HG02623 (cell line): Measurements from ENCODE around the gene FANCM.
"Not testable (repeated sequence)": the region's sequence is repeated elsewhere in the genome, so short reads cannot be mapped to it uniquely, and the experiment has no call there.

Source experiments
- ATAC-seq: cut with Tn5 transposase; IDR thresholded peaks from one replicate; pipeline ENCODE4 v1.9.1; 2021; ENCODE audit warnings: moderate library complexity; ENCODE audit not compliant: unreplicated experiment

FANCM gene

DNA sequence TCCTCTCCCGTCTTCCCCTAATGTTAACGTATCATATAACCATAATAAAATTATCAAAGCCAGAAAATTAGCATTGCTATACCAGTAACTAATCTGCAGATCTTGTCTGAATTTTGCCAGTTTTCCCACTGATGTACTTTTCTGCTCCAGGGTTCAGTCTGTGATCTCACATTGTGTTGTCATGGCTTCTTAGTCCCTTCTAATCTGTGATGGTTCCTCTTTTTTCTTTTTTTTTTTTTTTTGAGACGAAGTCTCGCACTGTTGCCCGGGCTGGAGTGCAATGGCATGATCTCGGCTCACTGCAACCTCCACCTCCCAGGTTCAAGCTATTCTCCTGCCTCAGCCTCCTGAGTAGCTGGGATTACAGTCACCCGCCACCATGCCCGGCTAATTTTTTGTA, 6.4 kb downstream of the FANCM start:
- not testable (repeated sequence) for ATAC-seq

DNA sequence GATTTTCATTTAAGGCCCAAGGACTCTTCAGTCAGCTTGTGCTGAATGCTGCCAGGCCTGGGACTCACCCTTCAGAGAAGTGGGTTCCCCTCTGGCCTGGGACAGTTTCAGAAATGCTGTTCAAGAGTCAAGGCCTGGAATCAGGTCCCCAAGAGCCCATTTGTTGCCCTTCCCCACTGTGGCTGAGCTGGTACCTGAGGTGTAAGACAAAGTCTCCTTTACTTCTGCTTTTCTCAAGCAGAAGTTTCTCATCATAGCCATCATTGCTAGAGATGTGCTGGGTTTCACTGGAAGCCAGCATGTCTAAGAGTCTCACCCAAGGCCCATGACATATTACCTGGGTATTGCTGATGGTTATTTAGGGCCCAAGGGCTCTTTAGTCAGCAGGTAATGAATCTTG, 8.9 kb downstream of the FANCM start:
- no peak for ATAC-seq

DNA sequence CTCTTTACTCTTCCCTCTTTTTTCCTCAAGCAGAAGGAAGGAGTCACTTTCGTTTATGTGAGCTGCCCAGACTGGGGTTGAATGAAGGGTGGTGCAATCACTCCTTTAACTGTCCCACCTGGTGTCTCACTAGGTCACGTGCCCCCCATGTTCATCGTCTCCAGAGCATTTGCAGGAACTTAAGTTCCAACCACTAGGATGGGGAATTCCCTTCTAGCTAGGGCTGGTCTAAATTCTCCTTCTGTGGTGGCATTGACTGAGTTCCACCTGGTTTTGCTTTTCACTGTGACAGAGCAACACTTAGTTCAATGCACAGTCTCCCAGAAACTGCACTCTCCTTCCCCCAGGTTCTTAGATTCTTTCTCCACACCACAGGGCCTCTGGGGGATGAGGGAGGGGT, 9.5 kb downstream of the FANCM start:
- peak; percentile 59 for ATAC-seq

DNA sequence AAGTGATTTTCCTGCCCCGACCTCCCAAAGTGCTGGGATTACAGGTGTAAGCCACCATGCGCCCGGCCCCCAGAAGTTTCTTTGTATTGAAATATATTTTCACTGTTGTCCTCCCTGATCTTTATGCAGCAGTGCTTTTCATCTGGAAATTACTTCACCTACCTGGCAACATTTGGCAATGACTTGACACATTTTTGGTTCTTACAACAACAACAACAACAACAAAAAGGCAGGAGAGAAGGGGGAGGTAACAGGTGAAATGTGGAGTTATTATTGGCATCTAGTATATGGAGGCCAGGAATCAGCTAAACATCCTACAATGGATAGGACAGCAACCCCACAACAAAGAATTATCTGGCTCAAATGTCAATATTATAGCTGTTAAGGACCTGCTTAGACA, 13.9 kb downstream of the FANCM start:
- ATAC-seq: no peak

DNA sequence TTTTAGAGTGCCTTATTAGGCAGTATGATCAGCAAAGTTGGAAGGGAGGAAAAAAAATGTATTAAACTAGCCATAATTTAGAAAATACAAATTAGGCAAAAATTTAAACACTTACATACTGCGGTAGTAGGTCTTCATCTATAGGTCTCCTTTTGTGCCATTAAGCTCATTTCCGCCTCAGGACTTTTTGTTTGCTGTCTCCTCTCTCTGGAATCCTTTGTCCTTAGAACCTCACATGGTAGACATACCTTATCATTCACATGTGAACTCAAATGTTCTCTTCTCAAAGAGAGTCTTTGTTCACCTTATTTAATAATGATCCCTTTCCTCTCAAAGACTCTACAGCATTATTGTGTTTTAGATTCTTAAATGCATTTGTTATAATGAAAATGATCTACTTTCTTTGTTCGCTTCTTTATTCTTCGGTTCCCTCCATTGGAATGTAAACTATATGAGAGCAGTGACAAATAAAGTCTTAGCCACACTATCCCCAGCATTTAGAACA, 14.7 kb downstream of the FANCM start:
- ATAC-seq: no peak

DNA sequence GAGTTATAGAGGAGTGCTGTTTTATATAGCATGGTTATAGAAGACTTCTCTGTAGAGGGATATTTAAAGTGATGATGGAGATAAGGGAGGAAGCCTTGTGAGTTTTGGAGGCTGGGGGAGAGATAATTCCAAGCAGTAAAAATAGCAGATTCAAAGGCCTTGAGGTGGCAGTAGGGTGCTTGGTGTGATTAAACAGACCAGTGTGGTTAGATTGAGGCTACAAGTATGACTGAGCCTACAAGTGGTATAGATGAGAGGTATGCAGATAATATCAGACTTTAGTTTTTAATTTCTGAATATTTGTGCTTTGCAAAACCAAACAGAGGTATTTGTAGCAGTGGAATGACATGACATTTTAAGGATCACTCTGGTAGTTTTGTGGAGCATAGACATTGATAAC, 20.3 kb downstream of the FANCM start:
- no peak for ATAC-seq

DNA sequence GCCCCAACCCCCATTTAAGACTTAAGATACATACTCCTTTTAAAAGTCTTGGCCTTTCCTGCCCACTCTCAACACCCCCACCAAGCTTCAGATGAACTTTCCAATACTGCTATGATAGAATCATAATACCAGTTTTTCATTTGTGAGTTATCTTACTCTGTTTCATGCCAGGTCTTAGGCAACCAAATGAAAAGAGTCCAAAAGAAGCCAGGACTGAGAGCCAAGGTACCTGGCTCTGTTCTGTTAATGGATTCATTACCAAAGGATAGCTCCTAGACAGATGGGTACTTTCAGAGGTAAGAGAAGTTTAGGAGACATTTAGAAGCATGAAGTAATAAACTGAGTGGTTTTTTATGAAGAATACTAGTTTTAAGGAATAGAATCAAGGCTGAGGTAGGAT, 34.2 kb downstream of the FANCM start:
- ATAC-seq: no peak

DNA sequence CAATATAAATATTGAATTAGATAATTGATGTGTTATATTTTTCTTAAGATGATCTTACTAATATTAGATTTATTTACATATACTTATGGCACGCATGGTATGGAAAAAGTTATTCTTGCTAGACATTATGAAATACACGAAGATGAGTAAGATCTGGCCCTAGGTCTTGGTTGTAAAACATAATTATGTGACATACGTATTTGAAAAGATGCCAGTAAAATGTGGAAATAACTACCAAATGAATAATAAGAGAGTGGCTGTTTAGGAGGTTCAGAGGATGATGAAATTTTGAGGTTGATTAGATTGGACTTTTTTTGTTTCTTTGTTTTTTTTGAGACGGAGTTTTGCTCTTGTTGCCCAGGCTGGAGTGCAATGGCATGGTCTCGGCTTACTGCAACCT, 41.3 kb downstream of the FANCM start:
- ATAC-seq: no peak

DNA sequence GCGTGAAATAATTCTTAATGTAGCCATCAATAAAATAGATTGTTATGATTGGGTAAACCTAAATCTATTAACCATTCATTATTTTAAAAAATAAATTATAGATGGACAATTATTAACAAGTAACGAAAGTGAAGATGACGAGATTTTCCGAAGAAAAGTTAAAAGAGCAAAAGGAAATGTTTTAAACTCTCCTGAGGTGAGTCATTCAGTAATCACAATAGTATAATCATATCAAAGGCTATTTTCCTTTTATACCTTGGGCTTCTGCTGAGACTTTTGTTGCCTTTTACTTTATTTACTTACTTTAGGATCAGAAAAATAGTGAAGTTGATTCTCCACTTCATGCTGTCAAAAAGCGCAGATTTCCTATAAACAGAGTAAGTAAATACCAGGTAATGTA, 45.6 kb downstream of the FANCM start:
- no peak for ATAC-seq

DNA sequence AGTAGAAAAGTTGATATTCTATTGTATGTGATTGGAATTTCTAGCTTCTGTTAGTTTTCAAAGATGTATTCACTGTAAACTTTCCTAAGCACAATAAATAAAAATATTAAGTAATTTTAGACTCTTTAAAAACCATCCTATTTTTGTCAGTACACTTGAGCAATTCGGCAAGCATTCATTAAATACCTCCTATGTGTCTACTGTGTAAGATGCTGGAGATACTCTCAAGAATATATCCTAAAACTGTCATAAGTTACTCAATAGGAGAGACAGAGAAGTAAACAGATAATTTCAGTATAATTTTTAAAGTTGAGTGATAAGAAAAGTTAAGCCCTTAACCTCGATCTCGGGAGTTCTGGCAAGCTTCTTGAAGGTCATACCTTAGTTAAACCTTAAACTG, 46.1 kb downstream of the FANCM start:
- no peak for ATAC-seq

DNA sequence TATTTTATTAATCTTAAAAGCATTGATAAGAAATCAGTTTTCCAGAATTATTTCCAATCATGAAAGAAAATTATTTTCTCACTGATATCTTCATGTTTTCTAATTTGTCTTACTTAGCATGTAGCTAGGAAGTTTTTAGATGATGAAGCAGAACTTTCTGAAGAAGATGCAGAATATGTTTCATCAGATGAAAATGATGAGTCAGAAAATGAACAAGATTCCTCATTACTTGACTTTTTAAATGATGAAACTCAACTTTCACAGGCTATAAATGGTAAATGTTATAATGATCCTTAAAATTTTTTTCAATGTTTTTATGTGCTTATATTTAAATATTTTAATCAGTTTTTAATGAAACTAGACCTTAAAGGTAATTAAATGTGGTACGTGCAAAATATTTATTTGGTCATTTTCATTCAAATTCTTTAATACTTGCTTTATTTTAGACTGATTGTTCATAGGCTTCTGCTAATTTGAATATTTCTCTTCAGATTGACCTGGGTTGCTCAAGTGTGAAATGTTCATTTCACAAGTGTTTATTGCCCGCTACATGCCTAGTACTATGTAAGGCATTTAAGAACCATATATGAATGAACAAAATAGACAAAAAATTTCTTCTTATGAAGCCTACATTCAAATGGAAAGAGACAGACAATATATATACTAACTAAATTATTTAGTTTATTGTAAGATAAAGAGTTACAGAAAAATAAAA, 49.5 kb downstream of the FANCM start:
- ATAC-seq: no peak

DNA sequence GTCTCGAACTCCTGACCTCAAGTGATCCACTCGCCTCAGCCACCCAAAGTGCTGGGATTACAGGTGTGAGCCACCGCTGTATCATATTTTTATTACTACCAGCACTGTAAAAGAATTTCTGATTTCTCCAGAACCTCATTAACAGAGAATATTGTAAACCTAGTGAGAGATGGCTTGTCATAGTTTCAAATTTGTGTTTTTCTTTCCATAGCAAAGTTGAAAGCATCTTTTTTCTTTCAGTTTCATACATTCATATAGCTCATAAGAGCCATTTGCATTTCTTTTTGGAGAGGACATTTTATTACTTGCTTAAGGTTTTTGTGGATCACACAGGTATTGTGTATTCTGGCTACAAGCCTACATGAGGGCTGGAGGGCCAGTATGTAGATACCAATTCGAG, 59.2 kb downstream of the FANCM start:
- peak; percentile 52 for ATAC-seq

DNA sequence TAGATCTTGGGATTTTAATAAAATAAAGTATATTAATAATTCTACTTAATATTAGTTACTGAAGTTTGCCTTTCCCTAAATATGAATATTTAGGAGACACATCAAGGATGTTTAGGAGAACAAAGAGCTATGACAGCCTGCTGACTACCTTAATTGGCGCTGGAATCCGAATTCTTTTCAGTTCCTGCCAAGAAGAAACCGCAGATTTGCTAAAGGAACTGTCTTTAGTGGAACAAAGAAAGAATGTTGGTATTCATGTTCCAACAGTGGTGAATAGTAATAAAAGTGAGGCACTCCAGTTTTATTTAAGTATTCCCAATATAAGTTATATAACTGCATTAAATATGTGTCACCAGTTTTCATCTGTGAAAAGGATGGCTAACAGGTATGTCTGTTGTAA, 62.8 kb downstream of the FANCM start:
- ATAC-seq: no peak

DNA sequence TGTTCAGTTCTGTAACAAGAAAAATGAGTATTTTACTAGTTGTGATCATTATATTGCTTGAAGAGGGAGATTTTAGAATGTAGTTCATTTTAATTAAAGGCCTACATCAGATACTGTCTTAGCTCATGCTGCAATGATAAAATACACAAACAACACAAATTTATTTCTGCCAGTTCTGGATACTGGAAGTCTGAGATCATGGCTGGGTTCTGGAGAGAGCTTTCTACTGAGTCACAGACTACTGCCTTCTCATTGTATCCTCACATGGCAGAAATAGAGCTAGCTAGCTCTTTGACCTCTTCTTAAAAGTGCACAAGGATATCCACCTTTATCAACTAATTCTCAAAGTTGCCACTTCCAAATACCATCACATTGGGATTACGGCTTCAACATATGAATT, 63.5 kb downstream of the FANCM start:
- ATAC-seq: no peak

DNA sequence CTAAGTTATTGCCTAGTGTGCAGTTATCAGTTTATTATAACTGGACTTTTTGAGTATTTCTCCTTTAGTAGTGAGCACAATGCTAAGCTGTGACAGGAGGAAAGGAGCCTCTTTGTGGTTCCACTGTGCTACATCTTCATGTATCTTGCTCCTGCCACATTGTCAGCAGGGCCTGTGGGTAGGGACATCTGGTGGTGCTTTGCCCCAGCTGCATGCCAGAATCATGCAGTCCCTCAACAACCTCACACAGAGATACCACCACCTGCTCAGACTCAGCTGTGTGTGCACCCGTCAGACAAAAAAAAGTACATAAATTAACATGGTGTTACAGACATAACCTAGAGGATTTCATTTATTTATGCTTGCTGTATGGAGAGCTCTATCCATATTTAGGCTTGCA, 66.2 kb downstream of the FANCM start:
- ATAC-seq: peak; percentile 68

DNA sequence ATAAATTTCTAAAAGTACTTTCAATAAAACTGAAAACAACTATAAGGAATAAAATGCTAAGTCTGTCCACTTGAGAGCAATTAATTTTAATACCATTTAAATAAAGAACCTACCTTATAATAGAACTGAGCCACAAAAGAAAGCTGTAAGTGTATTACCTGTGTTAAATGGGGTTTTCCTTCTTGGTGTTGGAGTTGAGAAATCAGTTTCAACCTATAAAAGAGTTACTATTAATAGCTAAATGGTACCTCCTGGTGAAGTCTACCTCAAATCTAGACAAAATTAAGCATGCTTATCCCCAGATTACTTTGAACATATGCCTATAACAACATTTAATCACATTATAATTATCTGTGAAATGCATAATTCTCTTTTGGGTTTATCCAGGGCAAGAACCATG, 68.5 kb downstream of the FANCM start:
- no peak for ATAC-seq

DNA sequence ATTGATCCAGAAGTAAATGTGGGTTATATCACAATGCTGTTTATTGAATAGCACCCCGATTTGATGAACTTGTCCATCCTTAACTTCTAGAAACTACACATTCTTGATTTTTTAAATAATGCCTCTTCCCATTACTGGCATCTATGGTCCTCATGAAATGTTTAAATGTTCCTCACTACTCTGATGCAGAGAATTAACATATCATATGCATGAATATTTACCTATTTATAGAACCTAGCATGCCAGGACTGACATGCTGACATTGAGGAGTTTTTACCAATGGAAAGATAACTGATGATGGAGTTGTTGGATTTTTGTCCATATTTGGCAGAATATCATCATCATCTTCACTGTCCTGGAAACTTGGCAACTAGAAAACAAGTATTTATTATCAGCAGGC, 74.4 kb downstream of the FANCM start:
- ATAC-seq: no peak

DNA sequence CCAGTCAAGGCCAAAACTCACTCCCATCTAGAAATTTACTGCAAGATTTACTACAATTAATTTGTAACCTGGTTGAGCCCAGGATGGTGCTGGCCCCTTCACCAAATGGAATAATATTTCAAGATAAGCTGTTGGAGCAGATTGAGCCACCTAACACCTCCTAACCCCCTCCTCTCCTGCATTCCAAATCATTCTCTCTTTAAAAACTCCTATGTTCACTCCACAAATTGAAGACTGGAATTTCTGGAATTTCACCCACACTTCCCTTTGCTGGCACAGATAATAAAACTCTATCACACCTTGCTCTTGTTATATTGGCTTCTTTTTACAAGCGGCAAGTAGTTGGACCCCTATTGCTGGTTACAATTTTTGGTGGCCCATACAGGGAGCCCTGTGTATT, 75.6 kb downstream of the FANCM start:
- no peak for ATAC-seq

DNA sequence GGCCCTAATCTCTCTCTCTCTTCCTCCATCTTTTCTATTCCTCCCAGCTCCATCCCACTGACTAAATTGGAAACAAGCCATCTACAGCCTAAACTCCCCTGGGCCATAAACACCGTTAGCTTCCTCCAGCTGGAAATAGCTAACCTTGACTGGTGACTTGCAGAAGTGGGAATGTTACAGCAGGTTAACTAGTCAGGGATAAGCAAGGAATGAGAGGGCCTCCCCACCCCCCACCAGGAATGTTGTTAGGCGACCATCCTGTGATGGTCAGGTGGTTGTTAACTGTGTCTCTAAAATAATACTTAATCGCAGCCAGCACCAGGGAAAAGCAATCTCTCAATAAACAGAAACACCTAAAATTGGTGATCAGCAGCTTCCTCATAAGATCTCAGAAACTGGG, 76.5 kb downstream of the FANCM start:
- ATAC-seq: no peak

DNA sequence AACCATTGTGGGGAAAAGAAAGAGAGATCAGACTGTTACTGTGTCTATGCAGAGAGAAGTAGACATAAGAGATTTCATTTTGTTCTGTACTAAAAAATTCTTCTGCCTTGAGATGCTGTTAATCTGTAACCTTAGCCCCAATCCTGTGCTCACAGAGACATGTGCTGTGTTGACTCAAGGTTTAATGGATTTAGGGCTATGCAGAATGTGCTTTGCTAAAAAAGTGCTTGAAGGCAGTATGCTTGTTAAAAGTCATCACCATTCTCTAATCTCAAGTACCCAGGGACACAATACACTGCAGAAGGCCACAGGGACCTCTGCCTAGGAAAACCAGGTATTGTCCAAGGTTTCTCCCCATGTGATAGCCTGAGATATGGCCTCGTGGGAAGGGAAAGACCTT, 78.0 kb downstream of the FANCM start:
- ATAC-seq: not testable (repeated sequence)

DNA sequence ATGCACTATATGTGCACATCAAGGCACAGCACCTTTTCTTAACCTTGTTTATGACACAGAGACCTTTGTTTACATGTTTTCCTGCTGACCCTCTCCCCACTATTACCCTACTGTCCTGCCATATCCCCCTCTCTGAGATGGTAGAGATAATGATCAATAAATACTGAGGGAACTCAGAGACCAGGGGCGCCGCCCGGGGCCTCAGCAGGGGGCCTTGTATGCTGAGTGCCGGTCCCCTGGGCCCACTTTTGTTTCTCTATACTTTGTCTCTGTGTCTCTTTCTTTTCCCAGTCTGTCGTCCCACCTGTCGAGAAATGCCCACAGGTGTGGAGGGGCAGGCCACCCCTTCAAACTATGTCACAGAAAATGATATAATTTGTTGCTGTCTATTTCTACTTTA, 78.6 kb downstream of the FANCM start:
- not testable (repeated sequence) for ATAC-seq

DNA sequence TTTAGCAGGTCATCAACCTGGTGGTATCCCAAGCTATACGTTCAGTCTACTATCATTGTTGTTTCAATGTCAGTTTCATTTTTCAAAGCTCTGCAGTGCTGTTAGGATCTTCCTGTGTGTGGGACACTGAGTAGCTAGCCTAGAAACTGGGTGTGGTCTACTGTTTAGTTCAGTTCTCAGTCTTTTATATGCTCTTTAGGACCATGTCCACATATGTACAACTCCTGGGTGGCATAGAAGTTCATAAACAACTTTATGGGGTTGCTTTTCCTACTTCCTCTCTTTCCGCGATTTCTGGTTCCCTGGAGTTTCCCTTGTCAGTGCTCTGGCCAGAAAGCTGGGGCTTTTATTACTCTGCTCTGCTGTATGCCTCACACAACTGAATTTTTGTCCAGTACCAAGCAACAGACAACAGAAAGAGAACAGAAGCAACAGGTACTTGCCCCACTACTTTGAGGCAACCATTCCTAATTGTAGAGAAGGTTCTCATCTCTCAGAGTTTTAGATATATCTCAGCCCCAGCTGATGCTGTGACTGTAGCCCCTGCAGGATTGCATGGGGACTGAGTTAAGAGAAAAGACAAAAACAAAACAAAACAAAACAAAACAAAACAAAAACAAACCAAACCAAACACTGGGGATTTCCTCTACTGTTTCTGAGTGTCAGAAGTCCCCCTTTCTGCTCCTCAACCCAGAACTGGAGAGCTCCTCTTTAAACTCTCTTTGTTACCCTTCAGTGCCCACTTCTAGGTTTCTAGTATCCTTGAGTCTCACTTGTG, 86.9 kb downstream of the FANCM start:
- ATAC-seq: peak; percentile 51
